Testis (tissue), 2 donors: ENCODE data around the gene NR2E3.

Source experiments
- POLR2A ChIP-seq: fragments of 450-650 bp; IDR thresholded peaks from one replicate; pipeline ENCODE4 v1.6.1; 2017; ENCODE audit warnings: antibody characterized with exemption, mild to moderate bottlenecking, moderate library complexity
- TF ChIP-seq, protein P1 (sequence below), 3 experiments: fragments of 450-650 bp in 2 of 3; fragments of 200-600 bp in 1 of 3; sonication (generic) in 1 of 3; IDR thresholded peaks; one replicate each; pipeline ENCODE4 v1.5.1; 2016 to 2019; ENCODE audit warnings: antibody characterized with exemption in 3 of 3, mild to moderate bottlenecking in 2 of 3, moderate library complexity in 1 of 3

DNA sequence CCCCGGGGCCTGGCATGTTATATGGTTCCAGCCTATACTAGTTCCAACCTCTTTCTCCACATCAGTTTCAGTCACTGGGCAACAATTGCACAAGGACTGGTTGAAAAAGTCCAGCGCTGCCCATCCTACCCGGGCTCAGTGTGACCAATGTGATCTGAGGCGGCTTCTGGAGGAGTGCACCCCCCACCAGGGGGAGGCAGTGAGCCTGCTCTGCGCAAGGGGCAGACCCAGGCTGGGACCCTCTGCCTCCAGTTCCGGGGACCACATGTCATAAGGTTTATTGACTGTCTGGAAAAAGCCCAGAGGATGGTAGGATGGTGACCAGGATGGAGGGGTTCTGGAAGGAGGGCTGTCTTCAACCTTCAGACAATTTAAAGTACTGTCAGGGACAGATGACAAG, 25.6 kb upstream of the NR2E3 start:
- TF ChIP-seq, protein P1, sequence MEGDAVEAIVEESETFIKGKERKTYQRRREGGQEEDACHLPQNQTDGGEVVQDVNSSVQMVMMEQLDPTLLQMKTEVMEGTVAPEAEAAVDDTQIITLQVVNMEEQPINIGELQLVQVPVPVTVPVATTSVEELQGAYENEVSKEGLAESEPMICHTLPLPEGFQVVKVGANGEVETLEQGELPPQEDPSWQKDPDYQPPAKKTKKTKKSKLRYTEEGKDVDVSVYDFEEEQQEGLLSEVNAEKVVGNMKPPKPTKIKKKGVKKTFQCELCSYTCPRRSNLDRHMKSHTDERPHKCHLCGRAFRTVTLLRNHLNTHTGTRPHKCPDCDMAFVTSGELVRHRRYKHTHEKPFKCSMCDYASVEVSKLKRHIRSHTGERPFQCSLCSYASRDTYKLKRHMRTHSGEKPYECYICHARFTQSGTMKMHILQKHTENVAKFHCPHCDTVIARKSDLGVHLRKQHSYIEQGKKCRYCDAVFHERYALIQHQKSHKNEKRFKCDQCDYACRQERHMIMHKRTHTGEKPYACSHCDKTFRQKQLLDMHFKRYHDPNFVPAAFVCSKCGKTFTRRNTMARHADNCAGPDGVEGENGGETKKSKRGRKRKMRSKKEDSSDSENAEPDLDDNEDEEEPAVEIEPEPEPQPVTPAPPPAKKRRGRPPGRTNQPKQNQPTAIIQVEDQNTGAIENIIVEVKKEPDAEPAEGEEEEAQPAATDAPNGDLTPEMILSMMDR (IDR thresholded peaks at IDR 0.05), result no peak
- no peak for TF ChIP-seq POLR2A
